GM23338 (cell line): ENCODE measurements around the gene MINDY4. TPM values are rescaled to one million over a fixed set of nuclear protein-coding genes. Genes with fewer than 3 reads are reported as not detected.

Experiments
- ATAC-seq: fragments of 200-7000 bp; cut with Tn5 transposase; 3 replicates; pipeline ENCODE4 v1.9.1; 2020
- DNase-seq: peaks from one replicate; pipeline ENCODE4 v3.0.0-alpha.2; 2015; ENCODE audit warnings: low spot score
- H2AFZ ChIP-seq: fragments of 200-600 bp; sonication (generic); 2 replicates; pipeline ENCODE4 v1.8.0; 2016; ENCODE audit warnings: antibody characterized with exemption, mild to moderate bottlenecking, moderate library complexity
- H3F3A ChIP-seq: fragments of 200-600 bp; sonication (generic); replicated peaks from 2 replicates; pipeline ENCODE4 v1.8.0; 2017; ENCODE audit warnings: antibody characterized with exemption, mixed run types, low read depth
- H3K27ac ChIP-seq: fragments of 200-600 bp; sonication (generic); 2 replicates; pipeline ENCODE4 v1.6.1; 2016; ENCODE audit warnings: low read depth
- H3K27me3 ChIP-seq: fragments of 200-600 bp; sonication (generic); 2 replicates; pipeline ENCODE4 v1.8.0; 2016; ENCODE audit warnings: mild to moderate bottlenecking, mixed run types, moderate library complexity; ENCODE audit not compliant: insufficient read depth
- H3K36me3 ChIP-seq: fragments of 200-600 bp; sonication (generic); 2 replicates; pipeline ENCODE4 v1.8.0; 2016; ENCODE audit warnings: mild to moderate bottlenecking; ENCODE audit not compliant: insufficient read depth
- H3K4me1 ChIP-seq: fragments of 200-600 bp; sonication (generic); 2 replicates; pipeline ENCODE4 v1.8.0; 2016; ENCODE audit warnings: mild to moderate bottlenecking, moderate library complexity; ENCODE audit not compliant: insufficient read depth
- H3K4me2 ChIP-seq: fragments of 200-600 bp; sonication (generic); 2 replicates; pipeline ENCODE4 v1.7.1; 2017; ENCODE audit warnings: mixed run types
- H3K4me3 ChIP-seq: fragments of 200-600 bp; sonication (generic); 2 replicates; pipeline ENCODE4 v1.6.1; 2016; ENCODE audit warnings: mixed run types
- H3K79me2 ChIP-seq: fragments of 200-600 bp; sonication (generic); replicated peaks from 2 replicates; pipeline ENCODE4 v1.8.0; 2017; ENCODE audit warnings: mild to moderate bottlenecking; ENCODE audit not compliant: insufficient read depth
- H3K9me2 ChIP-seq: fragments of 200-600 bp; sonication (generic); 2 replicates; pipeline ENCODE4 v1.8.0; 2017; ENCODE audit not compliant: insufficient read depth
- H4K20me1 ChIP-seq: fragments of 200-600 bp; sonication (generic); replicated peaks from 2 replicates; pipeline ENCODE4 v1.8.0; 2017; ENCODE audit warnings: mild to moderate bottlenecking; ENCODE audit not compliant: insufficient read depth
- H3K27ac Mint-ChIP-seq: 2 replicates; pipeline ENCODE4 v1.8.0; 2020; ENCODE audit warnings: inconsistent platforms, mild to moderate bottlenecking, moderate library complexity, mixed read lengths
- H3K27me3 Mint-ChIP-seq: 3 replicates; pipeline ENCODE4 v1.8.0; 2022; ENCODE audit warnings: low read depth, mild to moderate bottlenecking, moderate library complexity, mixed read lengths, inconsistent platforms; ENCODE audit not compliant: insufficient read depth, poor library complexity
- H3K36me3 Mint-ChIP-seq: 3 replicates; pipeline ENCODE4 v1.8.0; 2021; ENCODE audit warnings: low read depth, mild to moderate bottlenecking, inconsistent platforms, moderate library complexity, mixed read lengths
- H3K4me1 Mint-ChIP-seq: 3 replicates; pipeline ENCODE4 v1.8.0; 2020; ENCODE audit warnings: mild to moderate bottlenecking, inconsistent platforms, mixed read lengths
- H3K4me3 Mint-ChIP-seq: 3 replicates; pipeline ENCODE4 v1.8.0; 2021; ENCODE audit warnings: moderate library complexity, mild to moderate bottlenecking, inconsistent platforms, mixed read lengths
- H3K9me3 Mint-ChIP-seq: 3 replicates; pipeline ENCODE4 v1.8.0; 2020; ENCODE audit warnings: moderate library complexity, mild to moderate bottlenecking, inconsistent platforms, mixed read lengths
- CREB1 ChIP-seq: fragments of 250-450 bp; sonication (Bioruptor Pico); IDR thresholded peaks from 2 replicates; pipeline ENCODE4 v1.5.0; 2020; ENCODE audit warnings: low read depth, mild to moderate bottlenecking, moderate library complexity
- CTCF ChIP-seq, 2 experiments: fragments of 200-600 bp in 1 of 2; sonication (generic) in 1 of 2; conservative IDR thresholded peaks; 2 replicates each; pipeline versions ENCODE4 v1.5.1 to v1.6.1; 2016 to 2017; ENCODE audit warnings: antibody characterized with exemption in 2 of 2, low read depth in 2 of 2, mild to moderate bottlenecking in 2 of 2, moderate library complexity in 1 of 2
- EZH2 ChIP-seq: fragments of 200-600 bp; sonication (generic); IDR thresholded peaks from one replicate; pipeline ENCODE4 v1.8.0; 2017; ENCODE audit warnings: antibody characterized with exemption, mild to moderate bottlenecking, low read depth; ENCODE audit not compliant: unreplicated experiment
- EZH2phosphoT487 ChIP-seq: fragments of 200-600 bp; sonication (generic); IDR thresholded peaks from one replicate; pipeline ENCODE4 v1.8.1; 2018; ENCODE audit warnings: antibody characterized with exemption; ENCODE audit not compliant: unreplicated experiment
- JUNB ChIP-seq: IDR thresholded peaks from one replicate; pipeline ENCODE4 v1.6.1; 2016; ENCODE audit warnings: antibody characterized with exemption; ENCODE audit not compliant: unreplicated experiment
- NANOG ChIP-seq: IDR thresholded peaks from 2 replicates; pipeline ENCODE4 v1.6.1; 2016; ENCODE audit warnings: antibody characterized with exemption, borderline replicate concordance
- POLR2AphosphoS5 ChIP-seq: IDR thresholded peaks from 2 replicates; pipeline ENCODE4 v1.6.1; 2016; ENCODE audit warnings: antibody characterized with exemption, low read depth
- REST ChIP-seq: IDR thresholded peaks from one replicate; pipeline ENCODE4 v1.6.1; 2018; ENCODE audit warnings: antibody characterized with exemption; ENCODE audit not compliant: unreplicated experiment
- STAT1 ChIP-seq: IDR thresholded peaks from one replicate; pipeline ENCODE4 v1.6.1; 2016; ENCODE audit warnings: antibody characterized with exemption; ENCODE audit not compliant: unreplicated experiment
- ZNF331 ChIP-seq: fragments of 250-450 bp; sonication (Bioruptor Pico); IDR thresholded peaks from 2 replicates; pipeline ENCODE4 v1.5.0; 2020; ENCODE audit warnings: low read depth, mild to moderate bottlenecking, moderate library complexity
- ZNF462 ChIP-seq: fragments of 250-450 bp; sonication (Bioruptor Pico); IDR thresholded peaks from 2 replicates; pipeline ENCODE4 v1.5.0; 2020; ENCODE audit warnings: mild to moderate bottlenecking, moderate library complexity
- polyA plus RNA-seq: library from polyadenylated mRNA; unstranded; fragments of >200 nt; fragmentation: Nextera tagmentation; extraction: Ambion mirVana; gene quantifications from 2 replicates; pipeline ENCODE4 v1.2.1, GENCODE V29; 2016
- total RNA-seq: library from RNA; depleted of rRNA; stranded (reverse); fragments of >200 nt; shearing (Covaris generic); gene quantifications from 2 replicates; pipeline ENCODE4 v1.2.3, GENCODE V29; 2014

Gene MINDY4
- total and polyA plus RNA-seq, 2 experiments from 2014 or later = 1.7 to 4.4 TPM

- Histone ChIP-seq H3K4me1 (no peaks in the 10 kb centered on the region), H3K9me2 (no peaks in the 10 kb centered on the region), H3K27me3 (no peaks in the 10 kb centered on the region), H2AFZ (no peak overlapping the region), H4K20me1 (no peaks in the 10 kb centered on the region), H3F3A (no peaks in the 10 kb centered on the region), H3K79me2 (no peaks in the 10 kb centered on the region), H3K4me2 (no peak overlapping the region), H3K27ac (no peak overlapping the region), H3K4me3 (no peak overlapping the region), H3K36me3 (no peaks in the 10 kb centered on the region)
- no peaks in the 10 kb centered on the region; the same call in 2 of the 3 replicates for H3K9me3 Mint-ChIP-seq
- peaks cover 13% of the 10 kb centered on the region; the same call in 2 of the 3 replicates for H3K36me3 Mint-ChIP-seq
- H3K27ac Mint-ChIP-seq = no peak overlapping the region
- H3K4me1 Mint-ChIP-seq = peaks cover 13% of the 10 kb centered on the region
- TF ChIP-seq JUNB (no peak), EZH2phosphoT487 (no peak), ZNF331 (CRISPR knock-in tag) (no peak), POLR2AphosphoS5 (no peak)
- H3K4me3 Mint-ChIP-seq = no peak overlapping the region
- no peak for DNase-seq
- peaks cover 3% of the 10 kb centered on the region for H3K27me3 Mint-ChIP-seq
- ATAC-seq = no peak
These were observed 102.0 kb downstream of the MINDY4 start for GRCh38 chr7:30873207-30873606.

GRCh38 chr7:30873656-30874055 lies 102.4 kb downstream of the MINDY4 start:
- Mint-ChIP-seq H3K27ac (no peak overlapping the region), H3K27me3 (peaks cover 3% of the 10 kb centered on the region), H3K36me3 (peaks cover 13% of the 10 kb centered on the region), H3K9me3 (peaks cover under 1% of the 10 kb centered on the region; the same call in 1 of the 3 replicates), H3K4me1 (peaks cover 14% of the 10 kb centered on the region), H3K4me3 (no peak overlapping the region)
- Histone ChIP-seq H3K79me2 (no peaks in the 10 kb centered on the region), H4K20me1 (no peaks in the 10 kb centered on the region), H3K27me3 (no peaks in the 10 kb centered on the region), H3F3A (no peaks in the 10 kb centered on the region), H3K4me1 (no peaks in the 10 kb centered on the region), H3K36me3 (no peaks in the 10 kb centered on the region), H3K4me3 (no peak overlapping the region), H2AFZ (no peak overlapping the region), H3K4me2 (no peak overlapping the region), H3K9me2 (peaks cover 3% of the 10 kb centered on the region; the same call in 1 of the 2 replicates), H3K27ac (no peak overlapping the region)
- ATAC-seq = no peak
- no peak for DNase-seq
- TF ChIP-seq JUNB = no peak
- no peak for TF ChIP-seq EZH2phosphoT487
- TF ChIP-seq POLR2AphosphoS5 = no peak
- TF ChIP-seq EZH2 = no peak
- TF ChIP-seq REST = no peak
- TF ChIP-seq CTCF (conservative IDR thresholded peaks at IDR 0.05; ENCODE audit: low read depth in 2 of 2) = no peak
- no peak for TF ChIP-seq STAT1
- TF ChIP-seq CREB1 = no peak
- no peak for TF ChIP-seq ZNF331 (CRISPR knock-in tag)
- no peak for TF ChIP-seq ZNF462 (CRISPR knock-in tag)
- TF ChIP-seq NANOG = no peak
